Fibroblast of skin of left quadriceps (primary cell): ENCODE measurements around the gene RGS9.
"Not testable (repeated sequence)": the region's sequence is repeated elsewhere in the genome, so short reads cannot be mapped to it uniquely, and the experiment has no call there.

Source experiments
- DNase-seq, 2 experiments: peaks; one replicate each; pipeline ENCODE4 v3.0.0-alpha.2; 2013; ENCODE audit warnings: low read depth in 2 of 2

RGS9 gene

GRCh38 chr17:65156185-65156834 lies 19.1 kb downstream of the RGS9 start:
- no peak for DNase-seq

- no peak for DNase-seq
These were observed 19.8 kb downstream of the RGS9 start for GRCh38 chr17:65156835-65157565.

GRCh38 chr17:65158041-65158440 lies 20.9 kb downstream of the RGS9 start:
- DNase-seq, result no peak

GRCh38 chr17:65158622-65159021 lies 21.5 kb downstream of the RGS9 start:
- no peak for DNase-seq

- no peak for DNase-seq
These were observed 23.3 kb downstream of the RGS9 start for GRCh38 chr17:65160516-65160915.

- no peak for DNase-seq
These were observed 26.9 kb downstream of the RGS9 start for GRCh38 chr17:65163990-65164495.

- DNase-seq, result no peak
These were observed 29.6 kb downstream of the RGS9 start for GRCh38 chr17:65166787-65167186.

GRCh38 chr17:65167566-65167965 lies 30.4 kb downstream of the RGS9 start:
- no peak for DNase-seq

GRCh38 chr17:65169691-65170090 lies 32.5 kb downstream of the RGS9 start:
- DNase-seq, result no peak

GRCh38 chr17:65170839-65171238 lies 33.7 kb downstream of the RGS9 start:
- no peak for DNase-seq

GRCh38 chr17:65171752-65172151 lies 34.6 kb downstream of the RGS9 start:
- DNase-seq, result no peak

GRCh38 chr17:65172496-65173136 lies 35.4 kb downstream of the RGS9 start:
- no peak for DNase-seq

- peak; percentile 29 to 31 for DNase-seq
These were observed 36.2 kb downstream of the RGS9 start for GRCh38 chr17:65173284-65173793.

GRCh38 chr17:65173976-65174683 lies 37.0 kb downstream of the RGS9 start:
- no peak for DNase-seq

GRCh38 chr17:65174974-65175373 lies 37.8 kb downstream of the RGS9 start:
- no peak for DNase-seq

GRCh38 chr17:65175952-65176351 lies 38.8 kb downstream of the RGS9 start:
- DNase-seq, result no peak

GRCh38 chr17:65176646-65177409 lies 39.7 kb downstream of the RGS9 start:
- DNase-seq, result no peak

- DNase-seq, result peak; percentile 28 to 45
These were observed 40.7 kb downstream of the RGS9 start for GRCh38 chr17:65177901-65178300.

GRCh38 chr17:65180276-65180675 lies 43.1 kb downstream of the RGS9 start:
- DNase-seq, result not testable (repeated sequence)

- not testable (repeated sequence) for DNase-seq
These were observed 43.6 kb downstream of the RGS9 start for GRCh38 chr17:65180752-65181236.
